Measurements from ENCODE around the gene CTSZ.

CTSZ gene

DNA sequence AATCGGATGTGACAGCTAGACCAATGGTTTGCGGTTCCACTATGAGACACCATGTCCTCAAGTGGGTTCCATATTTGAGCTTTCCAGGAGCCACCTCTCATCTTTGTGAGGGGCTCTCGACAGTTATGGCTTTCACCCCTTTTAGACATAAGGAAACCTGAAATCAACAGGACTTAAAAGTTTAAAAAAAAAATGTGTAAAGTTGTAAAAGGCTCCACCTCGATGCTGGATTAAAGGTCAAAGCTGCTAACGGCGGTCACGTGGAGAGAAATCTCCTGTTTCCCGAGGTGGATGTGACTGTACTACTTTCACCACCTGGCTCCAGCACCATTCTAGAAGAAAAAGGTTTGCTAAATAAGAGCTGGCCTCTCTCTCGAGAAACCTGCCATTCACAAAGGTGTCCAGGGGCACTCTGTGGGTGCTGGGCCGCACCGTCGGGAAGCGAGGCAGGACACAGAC is 24.5 kb upstream of the CTSZ start:
- no peak for DNase-seq (ENCODE audit: low read depth)

- no peak for DNase-seq (ENCODE audit: low read depth)
These were observed 24.0 kb upstream of the CTSZ start for GRCh38 chr20:59030911-59031563.

DNA sequence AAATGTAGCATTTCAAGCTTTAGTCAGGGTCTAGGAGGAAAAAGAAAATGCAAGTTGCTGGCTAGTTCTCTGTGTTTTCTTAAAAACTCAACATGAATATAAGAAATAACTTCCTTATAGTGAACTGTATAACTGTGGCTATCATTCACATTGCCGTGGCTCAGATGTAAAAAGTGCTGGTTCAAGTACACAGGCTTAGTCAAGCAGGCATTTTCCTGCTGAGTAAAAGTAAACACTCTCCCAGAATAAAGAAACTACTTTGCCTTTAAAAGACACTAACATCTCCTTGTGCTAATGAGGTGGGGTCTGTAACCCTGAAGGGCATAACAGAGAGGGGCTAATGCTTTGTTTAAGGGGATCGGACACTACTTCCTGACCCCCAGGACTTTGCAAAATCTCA is 21.8 kb upstream of the CTSZ start:
- no peak for DNase-seq (ENCODE audit: low read depth)

DNA sequence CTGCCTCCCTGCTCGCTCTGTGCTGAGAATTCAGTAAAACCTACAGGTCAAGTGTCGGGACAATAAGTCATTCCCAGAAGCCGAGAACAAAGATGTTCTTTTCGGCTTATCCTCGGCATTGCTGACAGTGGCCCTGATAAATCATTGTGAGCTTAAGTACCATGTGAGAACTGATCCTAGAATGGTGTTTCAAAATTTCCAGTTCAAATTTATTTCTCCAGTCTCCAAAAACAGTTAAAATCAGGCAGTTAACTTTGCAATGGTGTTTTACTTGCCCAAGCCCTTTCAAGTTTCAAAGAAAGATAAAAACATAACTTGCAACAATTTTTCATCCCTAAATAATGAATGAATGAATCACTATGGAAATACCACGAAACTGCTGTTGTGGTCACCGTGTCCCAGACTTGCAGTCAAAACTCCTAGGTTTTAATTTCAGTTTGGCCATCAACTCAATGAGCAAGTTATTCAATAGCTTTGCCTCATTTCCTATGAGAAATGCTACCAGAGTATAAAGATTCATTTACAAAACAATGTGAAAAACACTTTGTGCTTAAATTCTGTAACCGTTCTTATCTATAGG is 20.8 kb upstream of the CTSZ start:
- DNase-seq (ENCODE audit: low read depth) = peak; percentile 44

DNA sequence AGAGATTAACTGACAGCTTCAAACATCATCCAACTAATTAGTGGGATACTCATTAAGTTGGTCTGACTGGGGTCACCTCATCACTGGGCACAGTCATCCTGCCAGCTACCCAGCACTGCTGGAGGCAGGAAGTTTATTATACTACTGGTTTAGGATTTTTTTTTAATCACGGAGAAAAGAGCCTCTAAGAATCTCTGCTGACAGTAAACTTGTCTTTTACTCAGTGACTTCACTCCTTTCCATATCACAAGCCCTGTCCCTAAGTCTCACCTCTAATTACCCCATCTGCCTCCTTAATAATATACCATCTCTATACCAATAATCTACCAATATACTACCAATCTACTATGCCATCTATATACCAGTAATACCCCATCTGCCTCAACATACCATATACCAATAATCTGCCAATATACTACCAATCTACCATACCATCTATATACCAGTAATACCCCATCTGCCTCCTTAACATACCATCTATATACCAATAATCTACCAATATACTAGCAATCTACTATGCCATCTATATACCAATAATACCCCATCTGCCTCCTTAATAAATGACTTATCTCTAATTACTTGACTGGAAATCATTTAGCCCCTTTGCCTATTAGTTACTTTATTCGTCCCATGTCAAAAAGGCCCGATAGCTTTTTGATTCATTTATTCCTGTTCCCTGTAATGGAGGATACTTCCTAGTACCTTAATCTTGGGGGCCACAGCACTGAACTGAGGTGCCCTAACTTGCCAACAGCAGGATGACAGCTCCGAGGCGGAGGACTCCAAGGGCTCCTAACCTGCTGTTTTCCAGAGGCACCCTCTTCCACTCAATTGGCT is 20.1 kb upstream of the CTSZ start:
- DNase-seq (ENCODE audit: low read depth) = no peak

GRCh38 chr20:59025511-59025910 is 18.5 kb upstream of the CTSZ start:
- no peak for DNase-seq (ENCODE audit: low read depth)

GRCh38 chr20:59025086-59025485 is 18.0 kb upstream of the CTSZ start:
- no peak for DNase-seq (ENCODE audit: low read depth)

DNA sequence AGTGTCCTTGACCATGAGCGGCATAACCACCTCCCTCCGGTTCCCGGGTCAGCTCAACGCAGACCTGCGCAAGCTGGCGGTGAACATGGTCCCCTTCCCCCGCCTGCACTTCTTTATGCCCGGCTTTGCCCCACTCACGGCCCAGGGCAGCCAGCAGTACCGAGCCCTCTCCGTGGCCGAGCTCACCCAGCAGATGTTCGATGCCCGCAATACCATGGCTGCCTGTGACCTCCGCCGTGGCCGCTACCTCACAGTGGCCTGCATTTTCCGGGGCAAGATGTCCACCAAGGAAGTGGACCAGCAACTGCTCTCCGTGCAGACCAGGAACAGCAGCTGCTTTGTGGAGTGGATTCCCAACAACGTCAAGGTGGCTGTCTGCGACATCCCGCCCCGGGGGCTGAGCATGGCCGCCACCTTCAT is 17.1 kb upstream of the CTSZ start:
- DNase-seq (ENCODE audit: low read depth) = no peak

DNA sequence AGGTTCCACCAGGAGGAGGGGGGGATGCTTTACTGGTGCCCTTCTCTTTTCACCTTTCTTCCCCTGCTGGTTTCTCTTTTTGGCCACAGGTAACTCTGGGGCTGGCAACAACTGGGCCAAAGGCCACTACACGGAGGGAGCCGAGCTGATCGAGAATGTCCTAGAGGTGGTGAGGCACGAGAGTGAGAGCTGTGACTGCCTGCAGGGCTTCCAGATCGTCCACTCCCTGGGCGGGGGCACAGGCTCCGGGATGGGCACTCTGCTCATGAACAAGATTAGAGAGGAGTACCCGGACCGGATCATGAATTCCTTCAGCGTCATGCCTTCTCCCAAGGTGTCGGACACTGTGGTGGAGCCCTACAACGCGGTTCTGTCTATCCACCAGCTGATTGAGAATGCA is 16.6 kb upstream of the CTSZ start:
- no peak for DNase-seq (ENCODE audit: low read depth)

GRCh38 chr20:59022754-59023153 is 15.7 kb upstream of the CTSZ start:
- DNase-seq (ENCODE audit: low read depth) = no peak

- DNase-seq (ENCODE audit: low read depth) = no peak
These were observed 14.0 kb upstream of the CTSZ start for GRCh38 chr20:59020938-59021551.

GRCh38 chr20:59019217-59019616 is 12.2 kb upstream of the CTSZ start, which contains the start of gene TUBB1:
TUBB1 (plus strand) TSS chr20:59019429; CDS start chr20:59019523, 94 bp downstream.
- no peak for DNase-seq (ENCODE audit: low read depth)

DNA sequence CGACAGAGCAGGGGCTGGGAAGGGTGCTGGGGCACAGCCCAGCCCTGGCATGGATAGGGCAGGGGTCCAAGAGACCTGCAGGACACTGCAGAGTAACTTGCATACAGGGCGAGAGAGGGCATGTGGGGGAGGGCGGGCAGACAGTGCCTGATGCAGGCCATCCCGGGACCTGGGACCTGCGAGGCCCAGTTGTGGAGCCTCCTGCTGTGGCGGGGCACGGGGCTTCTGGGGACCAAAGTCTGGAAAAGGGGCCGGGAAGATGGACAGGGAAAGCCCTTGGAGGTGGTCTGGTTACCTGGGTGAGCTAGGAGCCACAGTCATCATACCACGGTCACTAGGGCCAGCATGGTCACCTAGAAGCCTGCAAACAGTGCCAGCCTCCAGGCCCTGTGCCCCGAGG is 11.8 kb upstream of the CTSZ start:
- no peak for DNase-seq (ENCODE audit: low read depth)

DNA sequence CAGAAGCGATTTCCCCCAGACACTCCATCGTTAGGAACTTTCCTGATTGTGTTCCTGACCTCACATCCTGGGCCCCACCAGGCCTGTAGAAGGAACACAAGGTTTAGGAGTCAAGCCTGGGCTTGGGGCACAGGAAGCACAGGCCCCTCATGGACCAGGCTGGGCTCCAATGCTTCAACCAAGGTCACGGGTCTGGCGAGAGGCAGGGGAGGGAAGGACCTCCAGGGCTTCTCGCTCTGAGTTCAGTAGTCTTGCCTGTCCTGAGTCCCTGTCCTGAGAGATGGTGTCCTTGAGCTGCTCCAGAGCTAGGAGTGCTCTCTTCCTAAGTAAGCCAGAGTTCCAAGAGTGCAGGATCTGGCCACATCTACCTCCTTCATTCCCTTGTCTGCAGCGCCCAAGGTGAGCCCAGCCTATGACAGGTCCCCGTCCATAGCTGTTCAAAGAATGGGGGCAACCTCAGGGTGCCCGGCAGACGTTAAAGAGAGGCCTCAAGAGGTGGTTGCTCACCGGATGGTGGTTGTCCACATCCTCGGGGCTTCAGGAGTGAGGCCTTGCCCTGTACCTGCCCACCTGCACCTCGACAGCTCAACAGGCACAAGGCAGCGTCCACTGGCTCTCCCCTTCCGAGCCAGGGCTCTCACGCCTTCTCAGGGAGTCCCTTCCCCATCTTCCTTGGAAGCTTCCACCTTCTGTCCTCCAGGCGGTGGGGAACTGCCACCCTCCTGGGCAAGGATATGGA is 10.6 kb upstream of the CTSZ start:
- no peak for DNase-seq (ENCODE audit: low read depth)

GRCh38 chr20:59016795-59017492 is 9.9 kb upstream of the CTSZ start:
- no peak for DNase-seq (ENCODE audit: low read depth)

DNA sequence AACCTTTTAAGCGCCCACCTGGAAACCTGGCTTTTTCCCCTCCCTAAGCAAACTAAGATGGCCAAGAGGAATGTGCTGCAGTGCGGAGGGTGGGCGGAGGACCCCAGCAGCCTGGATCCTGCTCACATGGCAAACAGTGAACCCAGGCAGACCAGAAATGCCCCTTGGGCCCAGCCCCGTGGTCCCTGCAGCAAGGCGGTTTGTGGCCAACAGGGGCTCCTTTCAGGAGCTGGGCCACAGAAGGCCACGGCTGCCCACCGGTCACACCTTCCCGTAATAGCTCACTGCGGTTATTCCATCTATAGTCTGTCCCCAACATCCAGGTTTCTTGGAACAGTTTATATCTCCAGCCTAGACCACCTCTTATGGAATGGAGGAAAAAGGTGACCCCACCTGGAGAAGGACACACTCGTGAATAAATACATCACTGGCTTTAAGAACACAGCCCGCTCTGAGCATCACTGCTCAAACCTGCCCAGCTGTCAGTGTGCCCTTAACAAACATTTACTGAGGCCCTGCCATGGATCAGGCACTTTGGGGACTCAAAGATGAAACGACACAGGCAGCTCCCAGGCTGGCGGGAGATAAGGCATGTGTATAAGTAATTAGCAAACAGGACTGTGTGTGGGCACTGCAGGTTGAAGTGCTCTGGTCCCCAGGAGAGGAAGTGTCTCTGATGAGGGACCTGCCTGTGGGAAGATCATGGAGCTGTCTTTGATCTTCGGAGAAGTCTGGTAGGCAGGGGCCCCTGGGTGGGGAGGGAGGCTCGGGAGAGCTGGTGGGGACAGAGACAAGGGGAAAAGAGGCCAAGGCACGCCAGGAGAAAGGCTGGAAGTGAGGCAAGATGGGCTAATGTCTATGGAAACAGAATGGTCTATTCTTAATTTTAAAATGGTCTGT is 9.0 kb upstream of the CTSZ start:
- no peak for DNase-seq (ENCODE audit: low read depth)

DNA sequence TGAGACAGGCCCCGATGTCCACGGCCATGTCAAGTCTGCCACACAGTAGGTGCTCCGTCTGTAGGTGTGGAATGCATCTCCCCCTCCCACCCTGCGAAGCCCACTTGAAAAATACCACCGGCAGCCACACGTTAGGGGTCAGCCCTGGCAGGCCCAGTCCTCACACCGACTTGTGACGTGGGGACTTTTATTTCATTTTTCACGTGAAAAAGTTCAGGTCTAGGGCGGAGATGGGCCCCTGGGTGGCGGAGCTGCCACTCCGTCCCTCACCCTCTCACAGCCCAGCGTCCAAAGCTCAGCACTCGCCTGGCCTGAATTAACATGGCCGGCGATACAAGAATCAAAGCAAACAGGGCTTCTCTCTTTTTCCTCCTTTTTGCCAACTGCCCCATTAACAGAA is 8.4 kb upstream of the CTSZ start:
- no peak for DNase-seq (ENCODE audit: low read depth)

DNA sequence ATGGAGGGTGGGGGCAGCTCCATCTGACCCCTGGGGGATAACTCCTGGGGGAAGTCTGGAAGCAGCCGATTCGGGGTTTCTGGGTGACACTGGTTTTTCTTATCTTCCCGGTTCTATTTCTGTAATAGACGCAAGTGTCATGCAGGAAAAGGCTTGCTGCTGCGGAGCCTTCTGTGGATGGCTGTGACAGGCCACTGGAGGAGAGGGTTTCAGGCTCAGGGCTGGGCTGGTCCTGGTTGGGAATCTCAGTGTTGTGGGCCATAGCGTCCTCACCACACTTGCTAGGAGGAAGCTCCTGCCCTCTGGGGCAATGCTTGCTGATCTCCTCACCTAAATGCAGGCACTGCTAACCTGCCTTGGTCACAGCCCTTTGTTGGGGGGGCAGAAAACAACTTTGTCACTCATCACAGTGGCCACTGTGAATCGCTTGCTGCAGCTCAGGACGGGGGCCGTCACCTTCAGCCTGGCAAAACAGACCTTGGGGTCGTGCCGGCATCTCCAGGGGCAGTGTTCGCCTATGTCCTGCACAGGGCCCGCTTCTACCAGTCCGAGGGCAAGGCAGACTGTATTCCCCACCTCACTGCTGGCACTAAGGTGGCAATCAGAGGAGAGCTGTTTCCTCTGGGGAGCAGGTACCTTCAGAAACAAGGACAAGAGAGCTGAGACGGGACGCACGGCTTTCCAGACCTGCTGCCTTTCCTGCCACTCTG is 7.8 kb upstream of the CTSZ start:
- no peak for DNase-seq (ENCODE audit: low read depth)

DNA sequence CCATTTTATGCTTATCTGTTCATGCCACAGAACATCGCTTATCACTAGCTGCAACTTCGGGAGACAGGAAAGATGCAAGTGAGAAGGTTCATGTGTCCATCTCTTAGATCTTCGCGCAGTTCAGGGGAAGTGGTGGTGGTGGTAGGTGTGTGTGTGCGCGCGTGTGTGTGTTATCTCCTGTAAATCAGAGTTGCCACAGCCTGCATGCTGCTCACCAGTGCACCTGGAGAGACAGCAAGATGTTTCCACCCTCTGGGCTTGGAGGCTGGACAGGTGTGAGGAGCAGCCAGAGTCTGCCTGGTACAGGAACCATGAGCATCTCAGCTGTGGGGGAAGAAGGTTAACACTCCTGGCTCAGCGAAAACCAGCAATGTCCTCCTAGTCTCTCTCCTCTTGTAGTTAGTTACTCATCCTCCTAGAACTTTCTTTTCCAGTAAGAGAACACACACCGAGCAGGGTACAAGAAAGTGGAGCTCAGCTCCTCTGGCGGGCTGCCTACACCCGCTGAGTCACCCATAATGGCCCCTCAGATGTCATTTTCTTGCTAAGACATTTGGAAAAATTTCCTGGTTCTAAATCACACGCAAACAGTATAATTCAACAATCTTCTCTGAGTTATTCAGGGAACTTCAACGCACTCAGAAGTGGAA is 7.0 kb upstream of the CTSZ start:
- DNase-seq (ENCODE audit: low read depth) = no peak
